Left ventricle myocardium inferior (tissue), 1 donor: Measurements from ENCODE around the gene BAIAP2L2. TPM values are rescaled to one million over a fixed set of nuclear protein-coding genes. Genes with fewer than 3 reads are reported as not detected.

Experiments used
- DNase-seq: peaks from one replicate; pipeline ENCODE4 v3.0.0-alpha.2; 2020
- H3K27ac ChIP-seq: fragments of 200-600 bp; replicated peaks from 2 replicates; pipeline ENCODE4 v1.8.0; 2021
- H3K27me3 ChIP-seq: fragments of 200-600 bp; 2 replicates; pipeline ENCODE4 v1.8.0; 2021; ENCODE audit warnings: low read depth
- H3K36me3 ChIP-seq: fragments of 200-600 bp; 2 replicates; pipeline ENCODE4 v1.8.0; 2021
- H3K4me1 ChIP-seq: fragments of 200-600 bp; 2 replicates; pipeline ENCODE4 v1.8.0; 2021
- H3K4me3 ChIP-seq: fragments of 200-600 bp; 2 replicates; pipeline ENCODE4 v1.8.0; 2021; ENCODE audit warnings: mild to moderate bottlenecking, moderate library complexity
- H3K9me3 ChIP-seq: fragments of 200-600 bp; replicated peaks from 2 replicates; pipeline ENCODE4 v1.8.0; 2021
- CTCF ChIP-seq: fragments of 200-600 bp; IDR thresholded peaks from 2 replicates; pipeline ENCODE4 v1.8.0; 2021; ENCODE audit warnings: antibody characterized with exemption, mild to moderate bottlenecking, borderline replicate concordance
- intact Hi-C: fragments of 100-400 bp; cut with micrococcal nuclease; formaldehyde crosslinking; loops from one replicate; pipeline ENCODE4 v1.11.0; 2022
- total RNA-seq: library from RNA; stranded (reverse); fragmentation: NEBNext Ultra II Directional; extraction: Animal tissue kit (Norgen Biotek cat#: 25700); gene quantifications from one replicate; pipeline ENCODE4 v1.2.1, GENCODE V29; 2021
- donor health status: DM: no; HTN: yes; CAD: no; lungs with severe emphysema.

Gene BAIAP2L2
- total RNA-seq, 1 donor from 2014 or later, result 0.16 TPM

DNA sequence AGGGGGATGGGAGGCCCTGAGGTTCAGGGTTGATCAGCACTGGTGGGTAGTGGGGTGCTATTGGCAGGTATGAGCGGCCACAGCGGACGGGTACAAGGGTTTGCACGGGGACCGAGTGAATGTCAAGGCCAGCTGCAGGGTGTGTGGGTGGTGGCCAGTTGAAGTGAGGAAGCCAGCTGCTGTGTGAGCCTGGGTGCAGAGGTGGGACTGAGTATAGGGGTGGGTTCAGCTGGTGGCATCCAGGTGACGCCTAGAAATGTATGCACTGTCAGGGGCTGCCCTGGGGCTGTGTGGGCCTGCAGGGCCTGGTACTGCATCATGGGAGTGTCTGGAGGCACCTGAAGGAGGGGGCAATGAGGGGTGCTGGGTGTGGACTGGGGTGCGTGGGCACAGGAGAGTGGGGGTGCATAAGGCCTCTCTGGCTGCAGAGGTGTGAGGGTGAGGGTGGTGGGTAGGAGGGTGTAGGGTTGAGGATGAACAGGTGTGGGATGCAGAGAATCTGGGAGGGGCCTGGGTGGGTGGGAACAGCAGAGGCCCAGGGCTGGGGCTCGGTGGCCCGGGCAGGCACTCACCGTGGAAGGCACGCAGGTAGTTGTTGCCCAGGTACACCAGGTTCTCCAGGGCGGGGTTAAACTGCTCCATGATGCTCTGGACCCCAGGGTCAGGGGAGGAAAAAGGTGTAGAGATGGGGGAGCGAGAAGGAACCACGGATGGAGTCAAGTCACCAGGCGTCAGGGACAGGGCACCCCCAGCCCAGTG, 1.7 kb downstream of the BAIAP2L2 start:
- H3K36me3 ChIP-seq, result peaks cover 10% of the 10 kb centered on the region
- TF ChIP-seq CTCF, result no peak
- no peak overlapping the region for H3K4me3 ChIP-seq
- DNase-seq, result no peak
- H3K27ac ChIP-seq, result no peak overlapping the region
- no peaks in the 10 kb centered on the region for H3K27me3 ChIP-seq
- intact Hi-C loops, result no loop called here
- no peaks in the 10 kb centered on the region for H3K9me3 ChIP-seq
- H3K4me1 ChIP-seq, result no peaks in the 10 kb centered on the region

DNA sequence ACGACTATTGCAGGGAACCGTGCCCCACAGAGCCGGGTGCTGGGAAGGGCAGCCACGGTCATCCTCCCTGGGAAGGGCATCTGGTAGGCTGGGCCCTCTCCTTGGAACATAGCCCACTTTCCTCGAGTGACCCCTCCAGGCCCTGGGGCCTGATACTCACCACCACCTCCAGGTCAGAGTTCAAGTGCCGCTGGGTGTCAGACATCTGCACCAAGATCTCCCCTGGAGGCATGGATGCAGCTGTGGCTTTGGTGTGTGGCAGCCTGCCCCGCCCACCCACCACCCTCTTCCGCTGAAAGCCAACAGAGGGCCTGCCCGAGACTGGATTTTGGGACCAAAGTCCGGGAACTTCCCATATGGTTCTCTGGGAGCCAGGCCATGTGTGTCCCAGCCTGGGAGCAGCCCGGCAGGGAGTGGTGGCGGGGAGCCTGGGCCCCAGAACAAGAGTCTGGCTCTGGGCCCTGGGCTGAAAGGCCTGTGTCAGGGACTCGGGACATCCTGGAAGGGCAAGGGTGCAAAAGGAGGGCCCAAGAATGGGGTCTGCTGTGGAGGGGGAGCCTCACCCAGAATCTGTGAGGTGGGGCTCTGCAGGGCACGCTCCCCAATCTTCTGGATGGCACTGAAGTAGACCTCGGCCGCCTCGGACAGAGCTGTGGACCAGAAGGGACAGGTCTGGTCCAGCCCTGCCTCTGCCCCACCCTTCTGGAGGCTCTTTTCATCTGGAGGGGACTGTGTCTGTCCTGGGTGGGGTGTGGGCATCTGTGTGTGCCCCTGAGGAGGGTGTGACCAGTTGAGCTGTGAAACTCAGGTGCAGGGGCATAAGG, 2.6 kb downstream of the BAIAP2L2 start:
- Histone ChIP-seq H3K4me3 (no peak overlapping the region), H3K27me3 (no peaks in the 10 kb centered on the region), H3K4me1 (no peaks in the 10 kb centered on the region), H3K9me3 (no peaks in the 10 kb centered on the region), H3K27ac (no peak overlapping the region), H3K36me3 (peaks cover 10% of the 10 kb centered on the region)
- no peak for DNase-seq
- intact Hi-C loops, result no loop called here
- no peak for TF ChIP-seq CTCF

DNA sequence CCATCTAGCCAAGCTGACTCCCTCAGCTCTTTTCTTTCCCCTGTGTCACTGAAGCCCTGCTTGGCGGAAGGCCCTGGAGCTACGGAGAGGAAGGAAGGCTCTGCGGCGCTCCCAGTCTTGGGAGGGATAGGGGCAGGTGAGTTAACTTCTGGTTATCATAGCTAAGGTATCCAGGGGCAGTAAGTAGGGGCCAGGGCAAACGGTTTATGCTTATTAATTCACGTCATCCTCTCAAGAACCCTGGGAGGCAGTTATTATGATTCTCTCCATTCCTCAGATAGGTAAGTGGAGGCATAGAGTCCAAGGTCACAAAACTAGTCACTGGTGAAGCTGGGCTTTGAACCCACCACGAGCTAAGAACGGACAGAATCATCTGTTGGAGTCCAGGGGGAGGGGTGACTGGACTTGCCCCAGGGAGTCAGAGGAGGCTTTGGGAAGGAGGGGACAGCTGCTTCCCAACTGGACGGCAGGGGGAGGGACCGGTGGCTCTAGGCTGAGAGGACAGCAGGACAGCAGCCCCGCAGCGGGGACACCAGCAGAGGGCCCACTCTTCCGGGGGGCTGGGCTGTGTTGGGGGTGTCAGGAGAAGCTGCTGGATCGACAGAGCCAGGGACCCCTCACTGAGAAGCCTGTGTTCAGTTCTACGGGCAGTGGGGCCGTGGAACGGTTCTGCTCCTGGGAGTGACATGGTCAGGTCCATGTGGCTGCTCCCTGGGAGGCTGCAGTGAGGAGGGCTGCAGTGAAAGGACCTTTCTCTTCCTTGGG, 3.5 kb downstream of the BAIAP2L2 start:
- no peak overlapping the region for H3K27ac ChIP-seq
- H3K36me3 ChIP-seq, result peaks cover 6% of the 10 kb centered on the region
- no peak for DNase-seq
- H3K4me3 ChIP-seq, result no peak overlapping the region
- H3K9me3 ChIP-seq, result no peaks in the 10 kb centered on the region
- no peaks in the 10 kb centered on the region for H3K27me3 ChIP-seq
- intact Hi-C loops, result no loop called here
- no peak for TF ChIP-seq CTCF
- H3K4me1 ChIP-seq, result no peaks in the 10 kb centered on the region

DNA sequence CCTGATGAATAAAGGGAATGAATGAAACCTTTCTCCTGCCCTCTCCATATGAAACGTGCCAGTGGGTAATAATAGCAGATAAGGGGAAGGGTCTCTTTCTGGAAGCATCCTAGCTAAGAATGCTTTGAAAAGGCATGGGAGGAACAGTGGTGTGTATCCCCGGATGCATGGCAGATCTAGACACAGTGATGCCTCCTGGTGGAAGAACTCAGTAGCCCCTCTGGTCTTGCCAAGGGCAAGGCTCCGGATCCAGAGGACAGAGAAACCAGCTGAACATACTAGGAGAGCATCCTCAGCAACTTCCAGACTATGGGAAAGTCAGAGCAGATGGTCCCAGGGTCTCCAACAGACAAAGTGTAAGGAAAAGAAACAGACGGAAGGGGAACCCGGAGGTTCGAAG, 6.4 kb downstream of the BAIAP2L2 start:
- Histone ChIP-seq H3K27me3 (no peaks in the 10 kb centered on the region), H3K27ac (no peak overlapping the region), H3K36me3 (no peaks in the 10 kb centered on the region), H3K4me3 (no peak overlapping the region), H3K4me1 (no peaks in the 10 kb centered on the region), H3K9me3 (no peaks in the 10 kb centered on the region)
- peak; percentile 44 for TF ChIP-seq CTCF
- intact Hi-C loops, result no loop called here
- no peak for DNase-seq

- intact Hi-C loops, result no loop called here
Measured at GRCh38 chr22:38103641-38104040, 6.8 kb downstream of the BAIAP2L2 start.

More at GRCh38 chr22:38103641-38104040, 6.8 kb downstream of the BAIAP2L2 start:
- TF ChIP-seq CTCF, result no peak
- Histone ChIP-seq H3K4me1 (peaks cover under 1% of the 10 kb centered on the region), H3K9me3 (no peaks in the 10 kb centered on the region), H3K27ac (no peak overlapping the region), H3K36me3 (no peaks in the 10 kb centered on the region), H3K27me3 (no peaks in the 10 kb centered on the region), H3K4me3 (no peak overlapping the region)
- DNase-seq, result no peak
